Measurements from ENCODE around the gene ZIC1.

Gene ZIC1

GRCh38 chr3:147409143-147410115, at the start of gene ZIC1:
Gene ZIC1, plus strand, starts transcription at chr3:147409365. Its CDS starts 748 bp downstream, at chr3:147410113.
- no peak for DNase-seq (ENCODE audit: extremely low read depth in 1 of 2, low read depth in 1 of 2)

GRCh38 chr3:147360051-147360439, 49.1 kb upstream of the ZIC1 start:
- DNase-seq (ENCODE audit: extremely low read depth in 1 of 2, low read depth in 1 of 2), result no peak

GRCh38 chr3:147360646-147361453, 48.3 kb upstream of the ZIC1 start:
- no peak for DNase-seq (ENCODE audit: extremely low read depth in 1 of 2, low read depth in 1 of 2)

- peak in 1 of 2 donors; percentile 3 for DNase-seq (ENCODE audit: extremely low read depth in 1 of 2, low read depth in 1 of 2)
Observed at GRCh38 chr3:147361454-147362420, 47.4 kb upstream of the ZIC1 start.

- no peak for DNase-seq (ENCODE audit: extremely low read depth in 1 of 2, low read depth in 1 of 2)
Observed at GRCh38 chr3:147364771-147365170, 44.4 kb upstream of the ZIC1 start.

GRCh38 chr3:147365196-147366115, 43.7 kb upstream of the ZIC1 start:
- no peak for DNase-seq (ENCODE audit: extremely low read depth in 1 of 2, low read depth in 1 of 2)

- no peak for DNase-seq (ENCODE audit: extremely low read depth in 1 of 2, low read depth in 1 of 2)
Observed at GRCh38 chr3:147367676-147368075, 41.5 kb upstream of the ZIC1 start.

- DNase-seq (ENCODE audit: extremely low read depth in 1 of 2, low read depth in 1 of 2), result no peak
Observed at GRCh38 chr3:147368151-147368550, 41.0 kb upstream of the ZIC1 start.

- DNase-seq (ENCODE audit: extremely low read depth in 1 of 2, low read depth in 1 of 2), result no peak
Observed at GRCh38 chr3:147368561-147369221, 40.5 kb upstream of the ZIC1 start.

- no peak for DNase-seq (ENCODE audit: extremely low read depth in 1 of 2, low read depth in 1 of 2)
Observed at GRCh38 chr3:147369231-147369630, 39.9 kb upstream of the ZIC1 start.

GRCh38 chr3:147369661-147370123, 39.5 kb upstream of the ZIC1 start:
- DNase-seq (ENCODE audit: extremely low read depth in 1 of 2, low read depth in 1 of 2), result no peak

- DNase-seq (ENCODE audit: extremely low read depth in 1 of 2, low read depth in 1 of 2), result no peak
Observed at GRCh38 chr3:147370349-147370748, 38.8 kb upstream of the ZIC1 start.

GRCh38 chr3:147371140-147371539, 38.0 kb upstream of the ZIC1 start:
- no peak for DNase-seq (ENCODE audit: extremely low read depth in 1 of 2, low read depth in 1 of 2)

GRCh38 chr3:147371771-147372340, 37.3 kb upstream of the ZIC1 start:
- no peak for DNase-seq (ENCODE audit: extremely low read depth in 1 of 2, low read depth in 1 of 2)

- DNase-seq (ENCODE audit: extremely low read depth in 1 of 2, low read depth in 1 of 2), result no peak
Observed at GRCh38 chr3:147372525-147373027, 36.6 kb upstream of the ZIC1 start.

- no peak for DNase-seq (ENCODE audit: extremely low read depth in 1 of 2, low read depth in 1 of 2)
Observed at GRCh38 chr3:147373301-147373700, 35.9 kb upstream of the ZIC1 start.

GRCh38 chr3:147377412-147378367, 31.5 kb upstream of the ZIC1 start:
- DNase-seq (ENCODE audit: extremely low read depth in 1 of 2, low read depth in 1 of 2), result no peak
